RPMI7951 (cell line): Measurements from ENCODE around the gene AKR1D1. TPM values are rescaled to one million over a fixed set of nuclear protein-coding genes. Genes with fewer than 3 reads are reported as not detected.
A peak's percentile ranks its signal among the peaks of the same experiment; 100 is the strongest.
"Not testable (repeated sequence)": the region's sequence is repeated elsewhere in the genome, so short reads cannot be mapped to it uniquely, and the experiment has no call there.

Source experiments
- DNase-seq: peaks from one replicate; pipeline ENCODE4 v3.0.0-alpha.2; 2012; ENCODE audit warnings: low read depth
- total RNA-seq: library from RNA; depleted of rRNA; stranded (reverse); fragments of >200 nt; shearing (Covaris generic); gene quantifications from 2 replicates; pipeline ENCODE4 v1.2.3, GENCODE V29; 2014; rRNA removed

Gene AKR1D1
- total RNA-seq = not detected in 2 replicates

DNA sequence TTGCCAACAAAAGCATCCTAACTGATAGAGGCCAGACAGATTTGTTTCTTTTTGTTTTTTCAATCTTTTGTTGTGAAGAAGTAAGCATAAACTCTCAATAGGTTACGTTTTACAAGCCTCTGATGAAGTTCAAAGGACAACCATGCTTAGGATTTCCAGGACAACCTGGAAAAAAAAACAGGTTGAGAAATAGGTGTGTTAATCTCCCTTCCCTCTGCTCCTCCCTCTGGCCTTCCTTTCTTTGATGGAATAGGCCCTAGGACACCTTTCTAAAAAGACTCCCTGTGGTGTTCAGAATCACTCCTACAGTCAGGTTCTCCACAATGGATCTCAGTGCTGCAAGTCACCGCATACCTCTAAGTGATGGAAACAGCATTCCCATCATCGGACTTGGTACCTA is at the start of gene AKR1D1:
AKR1D1 (plus strand) TSS at position 264 of the 400 bp plus-strand sequence; CDS start at position 324, 60 bp downstream.
- no peak for DNase-seq

GRCh38 chr7:138027100-138027499 is 49.2 kb upstream of the AKR1D1 start:
- DNase-seq = no peak

DNA sequence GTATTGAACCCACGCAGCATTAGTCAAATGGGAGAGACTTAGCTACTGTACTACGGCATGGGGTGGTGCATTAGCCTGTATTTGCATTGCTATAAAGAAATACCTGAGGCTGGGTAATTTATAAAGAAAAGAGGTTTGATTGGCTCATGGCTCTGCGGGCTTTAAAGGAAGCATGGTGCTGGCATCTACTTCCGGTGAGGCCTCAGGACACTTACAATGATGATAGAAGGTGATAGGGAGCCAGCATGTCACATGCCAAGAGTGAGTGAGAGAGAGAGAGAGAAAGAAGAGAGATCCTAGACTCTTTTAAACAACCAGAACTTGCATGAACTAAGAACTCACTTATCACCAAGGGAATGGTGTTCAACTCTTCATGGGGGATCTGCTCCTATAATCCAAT is 47.1 kb upstream of the AKR1D1 start:
- no peak for DNase-seq

DNA sequence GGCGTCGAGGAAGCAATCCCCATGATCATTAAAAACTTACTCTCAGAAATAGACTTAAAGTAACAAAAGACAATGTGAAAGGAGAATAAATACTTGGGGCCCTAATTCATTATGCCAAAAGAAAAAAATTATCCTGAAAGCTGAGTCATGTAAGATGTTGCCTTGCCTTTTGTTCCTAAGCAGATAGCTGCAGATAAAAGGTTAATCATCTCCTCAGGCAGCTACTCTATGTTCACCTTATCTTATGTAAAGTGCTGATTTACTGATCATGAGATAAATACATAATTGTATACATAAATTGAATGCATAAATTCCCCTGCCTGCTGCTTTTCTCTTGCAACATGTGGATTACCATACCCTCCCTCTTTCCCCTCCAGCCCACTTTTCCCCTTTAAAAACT is 46.3 kb upstream of the AKR1D1 start:
- DNase-seq = no peak

DNA sequence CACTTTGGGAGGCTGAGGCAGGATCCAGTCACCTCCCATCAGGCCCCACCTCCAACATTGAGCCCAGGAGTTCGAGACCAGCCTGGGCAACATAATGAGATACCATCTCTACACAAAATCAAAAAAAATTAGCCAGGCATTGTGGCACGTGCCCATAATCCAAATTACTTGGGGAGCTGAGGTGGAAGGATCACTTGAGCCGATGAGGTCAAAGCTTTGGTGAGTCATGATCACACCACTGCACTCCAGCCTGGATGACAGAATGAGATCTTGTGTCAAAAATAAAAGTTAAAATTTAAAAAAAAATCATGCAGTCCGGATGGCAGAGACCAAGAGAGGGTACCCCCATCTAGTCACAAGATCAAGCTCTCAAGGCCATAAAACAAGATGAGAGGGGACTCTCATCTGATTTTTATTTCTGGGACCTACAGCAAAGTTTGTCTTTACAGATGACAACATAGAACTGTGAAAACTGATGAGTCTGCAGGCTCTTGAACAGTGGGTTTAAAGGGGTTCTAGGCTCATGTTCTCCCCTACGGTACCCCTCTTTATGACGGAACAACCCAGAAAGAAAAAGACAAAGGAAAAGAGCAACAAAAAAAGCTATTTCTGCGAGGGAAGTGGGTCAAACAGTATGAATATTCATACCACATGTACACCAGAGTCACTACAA is 45.4 kb upstream of the AKR1D1 start:
- DNase-seq = peak; percentile 18

- DNase-seq = no peak
These were observed 44.1 kb upstream of the AKR1D1 start for GRCh38 chr7:138032186-138032585.

DNA sequence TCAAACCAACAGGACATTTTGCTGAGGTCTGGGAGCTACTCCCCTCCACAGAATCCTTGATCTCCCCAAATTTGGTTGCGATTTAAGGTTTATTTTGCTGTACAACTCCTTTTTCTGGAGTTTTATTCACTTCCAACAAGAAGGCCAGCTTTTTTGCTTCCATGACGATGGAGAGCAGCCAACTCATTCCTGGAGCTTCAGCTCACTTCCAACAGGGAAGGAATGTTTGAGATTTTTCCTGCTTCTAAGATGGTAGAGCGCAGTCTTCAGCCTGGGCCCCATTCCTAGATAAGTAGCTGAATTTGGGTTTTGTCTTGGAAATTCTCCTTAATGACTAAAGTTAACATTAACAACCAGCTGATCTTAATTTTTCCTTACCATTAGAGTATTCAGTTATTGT is 43.5 kb upstream of the AKR1D1 start:
- DNase-seq = no peak

DNA sequence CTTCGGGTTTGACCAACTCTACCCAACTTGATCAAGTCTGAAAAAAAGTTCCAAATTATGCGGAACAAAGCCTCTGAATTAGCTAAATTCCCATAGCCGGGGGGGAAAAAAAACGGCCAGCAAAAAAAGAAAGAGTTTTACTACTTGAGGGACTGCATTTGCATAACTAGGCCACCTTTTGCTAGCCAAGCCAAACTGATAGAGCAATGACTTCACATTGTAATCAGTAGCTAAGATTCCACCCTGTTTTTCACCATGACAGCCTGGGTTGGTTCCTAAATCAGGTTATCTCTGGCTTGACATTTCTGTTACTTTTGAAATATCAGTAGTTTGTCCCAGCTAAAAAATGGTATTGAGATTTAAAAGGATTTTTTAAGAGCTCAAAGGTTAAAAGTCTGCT is 43.0 kb upstream of the AKR1D1 start:
- DNase-seq = no peak

GRCh38 chr7:138036135-138036534 is 40.1 kb upstream of the AKR1D1 start:
- DNase-seq = no peak

- DNase-seq = not testable (repeated sequence)
These were observed 36.2 kb upstream of the AKR1D1 start for GRCh38 chr7:138040063-138040462.

DNA sequence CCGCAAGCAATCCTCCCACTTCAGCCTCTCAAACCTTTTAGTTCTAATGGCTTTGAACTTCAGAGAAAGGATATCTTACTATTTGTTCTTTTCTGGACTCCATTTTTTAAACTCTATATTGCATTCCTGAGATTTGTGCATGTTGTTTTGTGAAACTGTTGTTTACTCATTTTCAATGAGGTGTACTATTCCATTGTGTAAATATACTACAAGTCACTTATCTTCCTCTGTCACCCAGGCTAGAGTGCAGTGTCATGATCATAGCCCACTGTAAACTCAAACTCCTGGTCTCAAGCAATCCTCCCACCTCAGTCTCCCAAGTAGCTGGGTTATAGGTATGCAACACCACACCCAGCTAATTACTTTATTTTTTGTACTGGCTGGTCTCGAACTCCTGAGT is 31.4 kb upstream of the AKR1D1 start:
- DNase-seq = no peak

GRCh38 chr7:138047907-138048306 is 28.4 kb upstream of the AKR1D1 start:
- DNase-seq = no peak

DNA sequence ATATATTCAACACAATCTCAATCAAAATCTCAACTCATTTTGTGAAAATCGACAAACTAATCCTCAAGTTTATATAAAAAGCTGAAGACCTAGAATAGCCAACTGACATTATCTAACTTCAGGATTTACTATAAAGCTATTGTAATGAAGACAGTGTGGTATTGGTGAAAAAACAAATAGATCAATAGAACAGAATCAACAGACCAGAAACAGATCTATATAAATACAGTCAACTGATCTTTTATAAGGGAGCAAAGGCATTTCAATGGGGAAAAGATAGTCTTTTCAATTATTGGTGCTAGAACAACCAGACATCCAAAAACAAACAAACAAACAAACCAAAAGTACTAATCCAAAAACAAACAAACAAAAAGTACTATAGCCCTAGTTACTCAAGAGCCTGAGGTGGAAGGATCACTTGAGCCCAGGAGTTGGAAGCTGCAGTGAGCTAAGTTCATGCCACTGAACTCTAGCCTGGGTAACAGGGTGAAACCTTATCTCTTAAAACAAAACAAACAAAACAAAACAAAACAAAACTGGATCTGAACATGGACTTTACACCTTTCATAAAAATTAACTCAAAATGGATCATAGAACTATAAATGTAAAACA is 26.6 kb upstream of the AKR1D1 start:
- DNase-seq = no peak

- DNase-seq = not testable (repeated sequence)
These were observed 24.5 kb upstream of the AKR1D1 start for GRCh38 chr7:138051712-138052247.

DNA sequence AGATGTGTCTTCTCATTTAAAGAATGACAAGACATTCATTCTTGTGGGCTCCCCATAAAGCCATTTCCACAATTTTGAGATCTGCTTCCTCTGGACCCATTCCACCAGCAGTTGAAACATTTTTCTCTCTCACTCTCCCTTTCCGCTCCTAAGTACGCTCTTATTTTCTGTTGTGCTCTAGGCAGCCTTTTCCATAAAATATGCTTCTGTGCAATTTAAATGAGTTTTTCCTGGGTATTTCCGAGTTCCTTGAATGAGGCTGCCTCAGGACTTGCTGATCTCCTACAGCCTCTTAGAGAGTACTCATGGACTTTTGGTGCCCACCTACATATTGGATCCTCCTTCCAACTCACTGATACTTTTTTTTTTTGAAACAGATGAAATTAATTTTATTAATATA is 23.6 kb upstream of the AKR1D1 start:
- no peak for DNase-seq

DNA sequence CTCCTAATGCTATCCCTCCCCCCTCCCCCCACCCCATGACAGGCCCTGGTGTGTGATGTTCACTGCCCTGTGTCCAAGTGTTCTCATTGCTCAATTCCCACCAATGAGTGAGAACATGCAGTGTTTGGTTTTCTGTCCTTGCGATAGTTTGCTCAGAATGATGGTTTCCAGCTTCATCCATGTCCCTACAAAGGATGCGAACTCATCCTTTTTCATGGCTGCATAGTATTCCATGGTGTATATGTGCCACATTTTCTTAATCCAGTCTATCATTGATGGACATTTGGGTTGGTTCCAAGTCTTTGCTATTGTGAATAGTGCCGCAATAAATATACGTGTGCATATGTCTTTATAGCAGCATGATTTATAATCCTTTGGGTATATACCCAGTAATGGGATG is 20.6 kb upstream of the AKR1D1 start:
- DNase-seq = not testable (repeated sequence)

- DNase-seq = no peak
These were observed 12.9 kb upstream of the AKR1D1 start for GRCh38 chr7:138063400-138063799.

DNA sequence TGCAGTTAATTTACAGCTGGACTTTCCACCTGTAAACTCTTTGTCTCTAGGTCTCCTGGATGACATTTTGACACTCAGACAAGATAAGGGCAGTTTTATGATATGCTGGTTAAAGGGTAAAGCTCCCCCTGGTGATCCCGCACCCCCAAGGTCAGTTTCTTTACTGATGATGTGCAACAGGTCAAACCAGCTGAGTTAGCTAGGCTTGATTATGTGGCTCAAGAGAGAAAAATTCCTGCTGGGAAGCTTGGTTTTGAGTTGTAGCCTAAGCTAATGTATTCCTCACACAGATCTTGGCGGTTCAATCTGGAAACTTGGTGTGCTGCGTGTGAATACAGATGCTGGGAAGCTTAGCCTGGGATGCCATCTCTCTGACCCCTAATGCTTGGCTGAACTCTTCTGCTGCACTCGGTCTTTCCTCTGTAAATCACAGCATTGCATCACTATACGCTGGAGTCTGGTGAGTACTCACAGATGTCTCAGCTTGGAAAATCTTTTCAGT is 11.4 kb upstream of the AKR1D1 start:
- DNase-seq = peak; percentile 40

- DNase-seq = no peak
These were observed 10.4 kb upstream of the AKR1D1 start for GRCh38 chr7:138065827-138066226.

GRCh38 chr7:138066954-138067394 is 9.3 kb upstream of the AKR1D1 start:
- no peak for DNase-seq

- no peak for DNase-seq
These were observed 8.5 kb upstream of the AKR1D1 start for GRCh38 chr7:138067774-138068173.

DNA sequence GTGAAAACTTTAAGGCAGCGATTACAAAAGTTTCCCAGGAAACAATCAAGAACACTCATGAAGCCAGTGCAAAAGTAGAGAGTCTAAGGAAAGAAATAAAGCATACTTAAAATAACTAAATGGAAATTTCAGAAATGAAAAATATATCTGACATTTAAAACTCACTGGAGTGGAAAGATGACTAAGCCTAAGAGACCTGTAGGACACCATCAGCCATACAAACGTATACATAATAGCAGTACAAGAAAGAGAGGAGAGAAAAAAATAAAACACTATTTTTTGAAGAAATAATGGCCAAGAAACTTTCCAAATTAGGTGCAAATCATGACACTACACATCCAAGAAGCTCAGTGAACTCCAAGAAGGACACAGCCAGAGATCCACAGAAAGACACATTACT is 5.4 kb upstream of the AKR1D1 start:
- DNase-seq = no peak

DNA sequence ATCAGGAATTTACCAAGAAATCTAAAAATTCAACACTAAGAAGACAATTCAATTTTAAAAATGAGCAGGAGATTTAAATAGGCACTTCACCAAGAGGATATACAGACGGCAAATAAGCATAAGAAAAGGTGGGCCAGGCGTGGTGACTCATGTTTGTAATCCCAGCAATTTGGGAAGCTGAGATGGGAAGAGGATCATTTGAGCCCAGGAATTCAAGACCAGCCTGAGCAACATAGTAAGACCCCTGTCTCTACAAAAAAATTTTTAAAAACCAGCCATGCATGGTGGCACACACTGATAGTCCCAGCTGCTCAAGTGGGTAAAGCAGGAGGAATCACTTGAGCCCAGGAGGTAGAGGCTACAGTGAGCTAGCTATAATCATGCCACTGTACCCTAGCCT is 3.5 kb upstream of the AKR1D1 start:
- no peak for DNase-seq
